ENCODE results near the gene NDRG2. TPM values are rescaled to one million over a fixed set of nuclear protein-coding genes. Genes with fewer than 3 reads are reported as not detected.

The NDRG2 gene
- total RNA-seq, 3 donors from 2014 or later = 251 to 693 (median 258) TPM

DNA sequence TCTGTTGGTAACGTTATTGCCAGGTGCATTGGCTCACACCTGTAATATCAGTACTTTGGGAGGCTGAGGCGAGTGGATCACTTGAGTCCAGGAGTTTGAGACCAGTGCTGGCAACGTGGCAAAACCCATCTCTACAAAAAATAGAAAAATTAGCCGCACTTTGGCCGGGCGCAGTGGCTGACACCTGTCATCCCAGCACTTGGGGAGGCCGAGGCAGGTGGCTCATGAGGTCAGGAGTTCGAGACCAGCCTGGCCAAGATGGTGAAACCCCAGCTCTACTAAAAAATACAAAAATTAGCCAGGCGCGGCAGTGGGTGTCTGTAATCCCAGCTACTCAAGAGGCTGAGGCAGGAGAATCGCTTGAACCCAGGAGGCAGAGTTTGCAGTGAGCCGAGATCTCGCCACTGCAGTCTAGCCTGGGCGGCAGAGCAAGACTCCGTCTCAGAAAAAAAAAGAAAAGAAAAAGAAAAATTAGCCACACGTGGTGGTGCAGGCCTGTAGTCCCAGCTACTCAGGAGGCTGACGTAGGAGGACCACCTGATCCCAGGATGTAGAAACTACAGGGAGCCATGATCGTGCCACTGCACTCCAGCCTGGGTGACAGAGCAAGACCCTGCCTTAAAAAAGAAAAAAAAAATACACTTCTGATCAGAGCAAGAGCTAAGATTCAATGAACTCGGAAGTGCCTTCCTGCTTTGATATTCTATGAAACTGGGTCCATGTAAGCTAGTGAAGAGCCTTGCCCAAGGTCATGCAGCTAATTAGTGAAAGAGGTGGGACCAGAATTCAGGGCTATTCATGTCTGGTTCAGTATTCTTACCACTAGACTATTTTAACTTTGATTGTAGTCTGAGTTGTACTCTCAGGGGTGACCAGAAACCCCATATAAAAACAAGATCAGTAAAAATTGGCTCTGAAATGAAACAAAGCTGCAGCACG, 28.6 kb upstream of the NDRG2 start:
- H3K4me3 ChIP-seq = no peak overlapping the region
- H3K27ac ChIP-seq = no peak overlapping the region
- no peak for TF ChIP-seq POLR2AphosphoS5 (IDR thresholded peaks at IDR 0.05)
- TF ChIP-seq, protein P1, sequence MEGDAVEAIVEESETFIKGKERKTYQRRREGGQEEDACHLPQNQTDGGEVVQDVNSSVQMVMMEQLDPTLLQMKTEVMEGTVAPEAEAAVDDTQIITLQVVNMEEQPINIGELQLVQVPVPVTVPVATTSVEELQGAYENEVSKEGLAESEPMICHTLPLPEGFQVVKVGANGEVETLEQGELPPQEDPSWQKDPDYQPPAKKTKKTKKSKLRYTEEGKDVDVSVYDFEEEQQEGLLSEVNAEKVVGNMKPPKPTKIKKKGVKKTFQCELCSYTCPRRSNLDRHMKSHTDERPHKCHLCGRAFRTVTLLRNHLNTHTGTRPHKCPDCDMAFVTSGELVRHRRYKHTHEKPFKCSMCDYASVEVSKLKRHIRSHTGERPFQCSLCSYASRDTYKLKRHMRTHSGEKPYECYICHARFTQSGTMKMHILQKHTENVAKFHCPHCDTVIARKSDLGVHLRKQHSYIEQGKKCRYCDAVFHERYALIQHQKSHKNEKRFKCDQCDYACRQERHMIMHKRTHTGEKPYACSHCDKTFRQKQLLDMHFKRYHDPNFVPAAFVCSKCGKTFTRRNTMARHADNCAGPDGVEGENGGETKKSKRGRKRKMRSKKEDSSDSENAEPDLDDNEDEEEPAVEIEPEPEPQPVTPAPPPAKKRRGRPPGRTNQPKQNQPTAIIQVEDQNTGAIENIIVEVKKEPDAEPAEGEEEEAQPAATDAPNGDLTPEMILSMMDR (IDR thresholded peaks at IDR 0.05) = no peak
- no peak for TF ChIP-seq POLR2A (IDR thresholded peaks at IDR 0.05)
- H3K36me3 ChIP-seq = no peaks in the 10 kb centered on the region
- no peak for DNase-seq (ENCODE audit: low spot score in 2 of 2)
- H3K27me3 ChIP-seq = no peaks in the 10 kb centered on the region
- H3K9me3 ChIP-seq = no peaks in the 10 kb centered on the region
- intact Hi-C loops (cut with DNase I; ENCODE audit: low total_unique reads) = no loop called here
- no peaks in the 10 kb centered on the region for H3K4me1 ChIP-seq

DNA sequence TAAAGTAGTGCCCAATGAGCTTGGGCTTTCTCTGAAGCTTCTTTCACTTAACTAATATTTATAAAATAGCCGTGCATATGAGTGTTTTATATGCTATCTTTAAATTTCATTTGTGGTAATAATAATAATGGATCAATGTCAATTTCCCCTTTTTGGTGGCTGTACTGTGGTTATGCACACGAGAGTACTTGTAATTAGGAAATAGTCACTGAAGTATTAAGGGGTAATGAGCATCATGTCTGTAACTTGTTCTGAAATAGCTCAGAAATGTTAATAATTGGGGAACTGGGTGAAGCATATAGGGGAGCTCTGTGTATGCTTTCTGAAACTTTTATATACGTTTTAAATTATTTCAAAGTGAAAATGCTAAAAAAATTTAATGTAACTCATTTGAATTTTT, 25.7 kb upstream of the NDRG2 start:
- intact Hi-C loops (cut with DNase I; ENCODE audit: low total_unique reads) = no loop called here
- Histone ChIP-seq H3K27ac (no peak overlapping the region), H3K36me3 (no peaks in the 10 kb centered on the region), H3K4me1 (no peaks in the 10 kb centered on the region), H3K4me3 (no peak overlapping the region), H3K27me3 (no peaks in the 10 kb centered on the region), H3K9me3 (no peaks in the 10 kb centered on the region)
- DNase-seq (ENCODE audit: low spot score in 2 of 2) = no peak
- TF ChIP-seq POLR2AphosphoS5 (IDR thresholded peaks at IDR 0.05) = no peak
- TF ChIP-seq POLR2A (IDR thresholded peaks at IDR 0.05) = no peak

DNA sequence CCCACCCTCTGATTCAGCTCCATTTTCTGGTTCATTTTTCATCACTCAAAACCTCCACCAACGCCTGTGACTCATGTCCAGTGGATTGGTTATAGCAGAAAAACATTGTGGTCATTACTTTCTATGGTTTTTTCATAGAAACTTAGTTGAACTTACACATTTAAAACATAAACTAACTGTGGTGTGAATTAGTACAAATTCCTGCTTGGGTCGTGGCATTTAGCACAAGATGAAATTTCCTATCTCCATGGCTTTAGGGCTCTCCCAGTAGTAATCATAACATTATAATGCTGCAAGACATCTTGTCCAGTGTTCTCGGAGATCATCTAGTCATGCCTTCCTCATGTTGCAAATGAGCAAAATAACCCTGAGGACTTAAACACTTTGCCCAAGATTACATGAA, 24.4 kb upstream of the NDRG2 start:
- DNase-seq (ENCODE audit: low spot score in 2 of 2) = no peak
- Histone ChIP-seq H3K4me3 (no peak overlapping the region), H3K4me1 (peaks cover 0 to 3% of the 10 kb centered on the region in 2 donors), H3K9me3 (no peaks in the 10 kb centered on the region), H3K27me3 (no peaks in the 10 kb centered on the region), H3K27ac (no peak overlapping the region), H3K36me3 (no peaks in the 10 kb centered on the region)
- intact Hi-C loops (cut with DNase I; ENCODE audit: low total_unique reads) = no loop called here
- TF ChIP-seq POLR2AphosphoS5 (IDR thresholded peaks at IDR 0.05) (no peak), POLR2A (IDR thresholded peaks at IDR 0.05) (no peak)
- TF ChIP-seq, protein P1 (IDR thresholded peaks at IDR 0.05) = no peak

DNA sequence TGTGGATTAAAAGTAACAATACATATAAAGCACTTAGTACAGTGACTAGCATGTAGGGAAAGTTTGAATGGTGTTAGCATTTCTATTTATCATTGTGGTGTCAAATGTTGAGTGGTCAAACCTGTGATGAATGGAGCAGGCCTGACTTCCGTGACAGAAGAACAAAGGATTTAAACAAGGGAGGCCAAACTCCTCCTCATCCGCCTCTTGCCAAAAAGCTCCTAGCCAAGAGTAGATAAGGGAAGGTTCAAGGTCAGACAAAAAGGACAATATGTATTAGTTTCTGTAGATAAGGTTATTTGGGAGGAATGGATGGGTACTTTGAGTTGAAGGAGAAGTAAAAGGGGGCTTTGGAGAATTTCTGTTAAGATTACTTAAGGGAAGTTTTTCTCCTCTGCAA, 23.8 kb upstream of the NDRG2 start:
- TF ChIP-seq POLR2AphosphoS5 (IDR thresholded peaks at IDR 0.05) = no peak
- no peak for TF ChIP-seq POLR2A (IDR thresholded peaks at IDR 0.05)
- TF ChIP-seq, protein P1 (IDR thresholded peaks at IDR 0.05) = no peak
- Histone ChIP-seq H3K27me3 (no peaks in the 10 kb centered on the region), H3K4me3 (no peak overlapping the region), H3K36me3 (no peaks in the 10 kb centered on the region), H3K9me3 (no peaks in the 10 kb centered on the region), H3K27ac (peak overlapping the region; percentile 5 to 83), H3K4me1 (peaks cover 0 to 8% of the 10 kb centered on the region in 2 donors)
- intact Hi-C loops (cut with DNase I; ENCODE audit: low total_unique reads) = no loop called here
- DNase-seq (ENCODE audit: low spot score in 2 of 2) = no peak

DNA sequence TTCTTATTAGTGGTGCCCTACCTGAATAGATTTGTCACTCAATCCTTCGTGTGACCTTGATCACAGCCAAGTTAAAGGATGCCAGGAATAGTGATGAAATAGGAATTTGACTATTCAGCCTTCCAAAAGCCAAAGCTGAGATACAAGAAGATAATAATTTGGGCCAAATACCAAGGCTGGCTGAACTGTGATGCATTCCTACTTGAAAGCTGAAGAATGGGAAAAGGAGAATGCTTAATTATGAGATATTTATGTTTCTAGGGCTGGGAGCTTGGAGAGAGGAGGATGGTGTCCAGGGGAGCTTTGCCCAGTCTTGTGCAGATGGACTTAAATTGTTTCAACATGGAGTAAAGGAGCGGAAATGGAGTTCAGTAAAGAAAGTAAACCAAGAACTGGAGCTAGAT, 22.5 kb upstream of the NDRG2 start:
- no peak for DNase-seq (ENCODE audit: low spot score in 2 of 2)
- H3K27me3 ChIP-seq = no peaks in the 10 kb centered on the region
- peak overlapping the region; percentile 64 to 83 for H3K27ac ChIP-seq
- no peaks in the 10 kb centered on the region for H3K9me3 ChIP-seq
- intact Hi-C loops (cut with DNase I; ENCODE audit: low total_unique reads) = no loop called here
- peaks cover 0 to 17% of the 10 kb centered on the region in 2 donors for H3K4me1 ChIP-seq
- H3K4me3 ChIP-seq = no peak overlapping the region
- TF ChIP-seq POLR2AphosphoS5 (IDR thresholded peaks at IDR 0.05) (no peak), POLR2A (IDR thresholded peaks at IDR 0.05) (no peak)
- TF ChIP-seq, protein P1 (IDR thresholded peaks at IDR 0.05) = no peak
- no peaks in the 10 kb centered on the region for H3K36me3 ChIP-seq

Measured in breast epithelium (tissue), 4 donors.